Measurements from ENCODE around the gene EFCAB12. TPM values are rescaled to one million over a fixed set of nuclear protein-coding genes. Genes with fewer than 3 reads are reported as not detected.

EFCAB12 gene
- total and polyA plus RNA-seq, 2 experiments from 2014 or later: not detected

GRCh38 chr3:129371041-129371826, 57.2 kb downstream of the EFCAB12 start:
- Histone ChIP-seq H4K20me1 (ENCODE audit: insufficient read depth) (no peaks in the 10 kb centered on the region), H2AFZ (no peak overlapping the region), H3K4me1 (ENCODE audit: insufficient read depth) (no peaks in the 10 kb centered on the region), H3K79me2 (ENCODE audit: insufficient read depth) (no peaks in the 10 kb centered on the region), H3K36me3 (ENCODE audit: low read depth) (no peaks in the 10 kb centered on the region), H3K9me2 (ENCODE audit: insufficient read depth) (no peaks in the 10 kb centered on the region), H3K27me3 (replicated peaks; ENCODE audit: insufficient read depth) (peaks cover 17% of the 10 kb centered on the region), H3K4me2 (ENCODE audit: unreplicated experiment) (no peak overlapping the region), H3K4me3 (no peak overlapping the region), H3K9me3 (ENCODE audit: low read depth) (no peaks in the 10 kb centered on the region), H3F3A (ENCODE audit: insufficient read depth) (no peaks in the 10 kb centered on the region), H3K27ac (no peak overlapping the region), H3K9ac (no peak overlapping the region)
- in situ Hi-C loops (cut with MboI): no loop called here
- TF ChIP-seq EZH2phosphoT487 (IDR thresholded peaks at IDR 0.05; ENCODE audit: insufficient read depth, low read depth) (no peak), EZH2 (IDR thresholded peaks at IDR 0.05; ENCODE audit: insufficient read depth, poor library complexity, severe bottlenecking) (no peak)
- 71 to 72% methylated on average over 20 of the region's 20 CpGs for WGBS, 2 experiments (ENCODE audit: low coverage in 1 of 2, low lambda C conversion rate in 2 of 2, missing lambda C conversion rate in 2 of 2)
- no peak for DNase-seq

GRCh38 chr3:129370248-129370964, 58.0 kb downstream of the EFCAB12 start:
- H3K4me1 ChIP-seq (ENCODE audit: insufficient read depth): no peaks in the 10 kb centered on the region
- H2AFZ ChIP-seq: no peak overlapping the region
- H3K36me3 ChIP-seq (ENCODE audit: low read depth): no peaks in the 10 kb centered on the region
- no peak for DNase-seq
- H3K27ac ChIP-seq: no peak overlapping the region
- H3K9me3 ChIP-seq (ENCODE audit: low read depth): no peaks in the 10 kb centered on the region
- TF ChIP-seq EZH2 (IDR thresholded peaks at IDR 0.05; ENCODE audit: insufficient read depth, poor library complexity, severe bottlenecking) (no peak), EZH2phosphoT487 (IDR thresholded peaks at IDR 0.05; ENCODE audit: insufficient read depth, low read depth) (no peak)
- H3K9ac ChIP-seq: no peak overlapping the region
- H4K20me1 ChIP-seq (ENCODE audit: insufficient read depth): no peaks in the 10 kb centered on the region
- no peak overlapping the region for H3K4me2 ChIP-seq (ENCODE audit: unreplicated experiment)
- H3K79me2 ChIP-seq (ENCODE audit: insufficient read depth): no peaks in the 10 kb centered on the region
- no peaks in the 10 kb centered on the region for H3F3A ChIP-seq (ENCODE audit: insufficient read depth)
- whole genome bisulfite sequencing, 2 experiments (ENCODE audit: low coverage in 1 of 2, low lambda C conversion rate in 2 of 2, missing lambda C conversion rate in 2 of 2): 72 to 78% methylated on average over 5 of the region's 5 CpGs
- peaks cover 17% of the 10 kb centered on the region for H3K27me3 ChIP-seq (replicated peaks; ENCODE audit: insufficient read depth)
- no peaks in the 10 kb centered on the region for H3K9me2 ChIP-seq (ENCODE audit: insufficient read depth)
- no peak overlapping the region for H3K4me3 ChIP-seq
- in situ Hi-C loops (cut with MboI): no loop called here

- H2AFZ ChIP-seq: no peak overlapping the region
- no peak overlapping the region for H3K9ac ChIP-seq
- H3F3A ChIP-seq (ENCODE audit: insufficient read depth): no peaks in the 10 kb centered on the region
- no peaks in the 10 kb centered on the region for H3K36me3 ChIP-seq (ENCODE audit: low read depth)
- no peaks in the 10 kb centered on the region for H3K9me2 ChIP-seq (ENCODE audit: insufficient read depth)
- no peak overlapping the region for H3K4me3 ChIP-seq
- peaks cover 17% of the 10 kb centered on the region for H3K27me3 ChIP-seq (replicated peaks; ENCODE audit: insufficient read depth)
- TF ChIP-seq EZH2phosphoT487 (IDR thresholded peaks at IDR 0.05; ENCODE audit: insufficient read depth, low read depth): no peak
- TF ChIP-seq EZH2 (IDR thresholded peaks at IDR 0.05; ENCODE audit: insufficient read depth, poor library complexity, severe bottlenecking): no peak
- in situ Hi-C loops (cut with MboI): no loop called here
- H3K27ac ChIP-seq: no peak overlapping the region
- no peak for DNase-seq
- H3K4me1 ChIP-seq (ENCODE audit: insufficient read depth): no peaks in the 10 kb centered on the region
- no peaks in the 10 kb centered on the region for H3K79me2 ChIP-seq (ENCODE audit: insufficient read depth)
- no peak overlapping the region for H3K4me2 ChIP-seq (ENCODE audit: unreplicated experiment)
- 67 to 69% methylated on average over 5 of the region's 5 CpGs for WGBS, 2 experiments (ENCODE audit: low coverage in 1 of 2, low lambda C conversion rate in 2 of 2, missing lambda C conversion rate in 2 of 2)
- H3K9me3 ChIP-seq (ENCODE audit: low read depth): no peaks in the 10 kb centered on the region
- H4K20me1 ChIP-seq (ENCODE audit: insufficient read depth): no peaks in the 10 kb centered on the region
Measured at GRCh38 chr3:129369711-129370110, 58.7 kb downstream of the EFCAB12 start.

GRCh38 chr3:129367821-129368220, 60.6 kb downstream of the EFCAB12 start:
- H3K4me1 ChIP-seq (ENCODE audit: insufficient read depth): no peaks in the 10 kb centered on the region
- DNase-seq: no peak
- 46 to 48% methylated on average over 5 of the region's 5 CpGs for WGBS, 2 experiments (ENCODE audit: low coverage in 1 of 2, low lambda C conversion rate in 2 of 2, missing lambda C conversion rate in 2 of 2)
- TF ChIP-seq EZH2phosphoT487 (IDR thresholded peaks at IDR 0.05; ENCODE audit: insufficient read depth, low read depth) (no peak), EZH2 (IDR thresholded peaks at IDR 0.05; ENCODE audit: insufficient read depth, poor library complexity, severe bottlenecking) (no peak)
- H3K4me2 ChIP-seq (ENCODE audit: unreplicated experiment): no peak overlapping the region
- no peaks in the 10 kb centered on the region for H3K9me3 ChIP-seq (ENCODE audit: low read depth)
- H3K27ac ChIP-seq: no peak overlapping the region
- H3F3A ChIP-seq (ENCODE audit: insufficient read depth): no peaks in the 10 kb centered on the region
- no peaks in the 10 kb centered on the region for H3K36me3 ChIP-seq (ENCODE audit: low read depth)
- H3K9ac ChIP-seq: no peak overlapping the region
- H2AFZ ChIP-seq: no peak overlapping the region
- H3K4me3 ChIP-seq: no peak overlapping the region
- no peaks in the 10 kb centered on the region for H3K79me2 ChIP-seq (ENCODE audit: insufficient read depth)
- no peaks in the 10 kb centered on the region for H4K20me1 ChIP-seq (ENCODE audit: insufficient read depth)
- peaks cover 17% of the 10 kb centered on the region for H3K27me3 ChIP-seq (replicated peaks; ENCODE audit: insufficient read depth)
- no peaks in the 10 kb centered on the region for H3K9me2 ChIP-seq (ENCODE audit: insufficient read depth)
- in situ Hi-C loops (cut with MboI): no loop called here
